SKM-1 (cell line): Measurements from ENCODE around the gene RIPK4.

ENCODE experiments used
- DNase-seq: peaks from one replicate; lab custom pipeline; 2025; ENCODE audit not compliant: unreplicated experiment; lab: John Stamatoyannopoulos, UW

Gene RIPK4

GRCh38 chr21:41755258-41755933 is 11.5 kb downstream of the RIPK4 start:
- DNase-seq: no peak

- DNase-seq: no peak
These were observed 12.4 kb downstream of the RIPK4 start for GRCh38 chr21:41754479-41754891.

DNA sequence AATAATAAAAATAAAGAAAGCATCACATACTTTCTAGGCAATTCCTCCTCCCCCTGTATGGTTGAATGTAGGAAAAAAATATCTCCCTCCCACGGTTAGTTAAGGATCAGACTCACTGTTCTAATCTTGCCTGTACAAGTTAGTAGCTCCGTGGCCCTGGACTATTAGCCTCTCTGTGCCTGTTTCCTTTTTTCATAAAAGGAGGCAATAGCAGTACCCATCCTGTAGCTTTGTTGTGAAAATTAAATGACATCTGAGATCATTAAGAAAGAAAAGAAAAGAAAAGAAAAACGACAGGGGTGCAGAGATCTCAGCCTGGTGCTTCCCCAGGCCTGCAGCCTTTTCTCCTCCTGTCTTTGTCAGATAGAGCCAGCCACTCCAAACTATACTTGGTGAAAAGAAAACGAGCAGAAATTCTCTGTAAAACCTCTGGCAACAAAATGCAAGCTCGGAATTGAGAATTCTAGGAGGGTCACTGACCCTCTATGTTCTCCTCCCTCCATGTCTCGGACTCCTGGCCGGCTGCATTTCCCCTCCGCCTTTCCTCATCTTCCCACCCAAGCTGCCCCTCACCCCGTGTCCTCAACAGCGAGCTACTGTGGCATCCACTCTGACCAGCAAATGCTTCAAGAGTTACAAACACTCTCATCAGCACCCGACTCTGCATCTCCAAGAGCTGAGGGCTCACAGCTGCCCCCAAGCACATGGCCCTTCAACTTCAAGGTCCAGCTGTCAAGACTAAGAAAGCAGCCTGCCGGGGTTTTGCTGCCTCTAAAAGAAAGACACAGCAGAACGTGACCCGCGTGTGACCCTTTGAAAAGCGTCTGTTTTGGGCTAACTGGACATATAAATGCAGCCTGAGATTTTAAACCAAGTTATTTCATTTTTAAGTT is 13.6 kb downstream of the RIPK4 start:
- no peak for DNase-seq

DNA sequence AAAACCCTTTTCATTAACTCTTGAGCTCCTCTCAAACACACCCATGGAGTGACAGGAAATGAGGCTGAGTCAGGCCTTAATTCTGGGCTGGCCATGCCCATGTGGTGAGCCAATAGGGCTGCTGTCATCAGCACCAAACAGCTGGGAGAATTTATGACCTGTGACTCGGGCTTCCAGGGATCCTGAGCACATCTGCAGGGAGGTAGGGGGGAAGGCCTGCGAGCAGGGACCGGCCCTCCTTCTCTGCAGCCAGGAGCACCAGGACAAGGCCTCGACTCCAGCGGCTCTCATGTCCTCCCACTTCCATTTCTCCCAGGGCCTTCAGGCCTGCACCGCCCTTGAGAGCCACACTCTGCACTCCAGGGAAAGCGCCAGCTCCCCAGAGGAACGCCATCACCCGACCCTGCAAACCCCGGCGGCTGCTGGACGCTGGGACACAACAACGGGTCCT is 14.6 kb downstream of the RIPK4 start:
- no peak for DNase-seq

DNA sequence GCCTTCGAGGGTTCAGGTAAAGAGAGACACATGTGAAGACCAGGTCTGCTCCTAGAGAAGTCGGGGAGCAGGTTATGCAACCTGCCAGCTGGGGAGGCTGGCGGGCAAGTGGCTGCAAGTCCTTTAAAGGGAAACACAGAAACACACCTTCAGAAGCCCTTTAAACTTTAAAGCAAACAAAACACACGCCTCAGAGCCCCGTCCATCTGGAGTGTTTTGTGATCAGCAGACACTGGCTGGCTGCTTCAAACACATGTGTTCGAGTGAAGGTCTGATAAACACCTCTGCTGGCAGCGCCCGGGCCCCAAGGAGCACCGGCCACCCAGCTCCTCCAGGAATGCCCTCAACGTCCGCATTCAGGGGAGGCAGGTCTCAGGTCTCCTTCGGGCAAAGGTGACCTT is 15.2 kb downstream of the RIPK4 start:
- no peak for DNase-seq

DNA sequence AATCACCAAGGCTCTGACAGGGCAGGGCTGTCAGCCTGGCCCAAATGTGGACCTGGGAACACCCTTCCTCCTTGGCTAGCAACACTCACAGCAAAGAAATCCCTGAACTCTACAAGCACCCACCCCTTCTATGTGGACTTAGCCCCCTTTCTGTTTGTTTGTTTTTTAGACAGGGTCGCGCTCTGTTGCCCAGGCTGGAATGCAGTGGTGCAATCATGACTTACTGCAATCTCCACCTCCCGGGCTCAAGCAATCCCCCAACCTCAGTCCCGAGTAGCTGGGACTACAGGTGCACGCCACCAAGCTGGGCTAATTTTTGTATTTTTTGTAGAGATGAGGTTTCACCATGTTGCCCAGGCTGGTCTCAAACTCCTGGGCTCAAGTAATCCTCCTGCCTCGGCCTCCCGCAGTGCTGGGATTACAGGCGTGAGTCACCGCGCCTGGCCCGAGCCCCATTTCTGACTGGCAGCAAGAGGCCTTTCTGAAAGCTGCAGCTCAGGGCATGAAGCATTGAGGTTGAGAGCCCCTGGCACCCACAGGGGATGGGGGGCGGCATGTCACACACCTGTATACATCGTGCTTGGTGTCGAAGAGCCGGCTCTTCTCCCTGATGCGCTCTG is 16.2 kb downstream of the RIPK4 start:
- no peak for DNase-seq

GRCh38 chr21:41750051-41750450 is 16.8 kb downstream of the RIPK4 start:
- no peak for DNase-seq

- no peak for DNase-seq
These were observed 17.6 kb downstream of the RIPK4 start for GRCh38 chr21:41749286-41749685.

DNA sequence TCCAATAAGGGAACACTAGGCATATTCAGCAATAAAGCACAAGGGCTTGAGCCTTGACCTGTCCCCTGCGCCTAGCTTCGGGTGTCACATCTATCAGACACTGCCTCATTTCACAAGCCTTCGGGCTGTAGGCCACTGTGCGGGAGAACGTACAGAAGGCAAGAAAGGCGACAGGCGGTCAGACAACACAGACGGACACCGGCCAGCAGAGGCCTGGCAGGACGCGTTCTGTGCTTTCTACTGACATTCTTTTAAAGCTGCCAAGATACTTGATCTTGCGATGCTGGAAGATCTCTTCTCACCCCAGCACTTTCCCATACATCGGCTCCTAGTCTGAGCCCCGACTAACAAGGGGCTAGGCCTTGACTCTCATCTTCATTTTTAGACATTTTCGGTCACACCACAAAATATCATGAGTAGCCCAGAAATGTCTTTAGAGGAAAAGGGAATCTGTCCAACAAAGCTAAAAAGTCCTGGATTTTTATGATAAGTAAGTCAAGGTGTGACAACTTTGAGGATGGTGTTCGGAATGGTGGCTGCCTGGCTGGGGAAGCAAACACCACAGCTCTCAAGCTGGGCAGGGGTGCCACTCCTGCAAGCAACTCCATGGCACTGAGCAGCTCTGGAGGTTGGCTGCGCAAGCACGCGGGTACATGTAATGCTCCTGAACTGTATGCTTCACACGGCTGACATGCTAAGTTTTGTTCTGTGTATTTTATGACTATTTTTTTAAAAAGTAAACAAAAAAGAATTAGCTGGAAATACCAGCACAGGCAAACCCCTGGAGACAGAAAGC is 18.7 kb downstream of the RIPK4 start:
- no peak for DNase-seq

DNA sequence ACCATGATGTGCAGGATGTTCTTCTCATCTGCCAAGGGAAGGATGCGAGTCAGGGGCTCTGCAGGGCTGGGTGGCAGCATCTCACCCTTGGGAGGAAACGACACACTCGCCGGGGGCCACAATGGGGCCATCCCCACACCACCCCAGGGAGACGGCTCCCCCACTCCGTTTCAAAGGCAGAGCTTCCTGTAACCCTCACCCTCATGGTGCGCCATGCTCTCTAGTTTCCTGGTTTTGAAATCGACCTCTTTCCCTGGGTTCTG is 20.2 kb downstream of the RIPK4 start:
- no peak for DNase-seq

DNA sequence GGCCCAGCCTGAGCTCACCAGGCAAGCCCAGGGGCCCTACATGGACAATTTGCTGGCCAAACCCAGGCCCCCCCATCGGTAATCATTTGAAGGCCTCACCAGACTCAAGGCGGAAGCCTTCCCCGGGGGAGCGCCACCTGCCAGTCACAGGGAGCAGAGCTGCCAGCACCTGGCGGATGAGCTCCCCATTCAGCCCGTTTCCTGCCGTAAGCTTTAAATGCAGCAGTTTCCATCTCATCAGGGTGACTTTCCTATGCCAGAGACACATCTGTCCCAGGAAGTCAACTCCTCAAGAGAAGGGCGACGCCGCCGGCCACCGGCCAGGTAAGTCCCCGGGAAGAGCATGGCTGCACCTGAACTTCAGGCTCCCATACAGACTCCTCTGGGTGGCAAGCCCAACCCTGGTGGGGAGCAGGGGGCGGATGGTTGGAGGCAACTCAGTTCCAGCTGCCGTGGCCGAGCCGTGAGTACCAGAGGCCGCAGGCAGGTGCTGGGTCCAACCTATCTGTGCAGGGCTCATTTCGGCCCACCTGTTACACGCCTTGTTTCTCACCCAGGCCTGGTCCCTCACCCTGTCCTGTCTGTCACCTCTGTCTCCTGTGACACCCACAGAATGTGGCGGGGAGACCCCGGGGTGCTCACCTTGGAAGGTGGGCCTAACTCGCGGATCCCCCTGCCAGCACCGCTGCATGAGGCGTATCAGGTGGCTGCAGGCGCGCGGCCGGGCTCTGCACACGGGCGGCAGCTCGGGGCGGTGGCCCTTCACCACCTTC is 20.7 kb downstream of the RIPK4 start:
- no peak for DNase-seq

DNA sequence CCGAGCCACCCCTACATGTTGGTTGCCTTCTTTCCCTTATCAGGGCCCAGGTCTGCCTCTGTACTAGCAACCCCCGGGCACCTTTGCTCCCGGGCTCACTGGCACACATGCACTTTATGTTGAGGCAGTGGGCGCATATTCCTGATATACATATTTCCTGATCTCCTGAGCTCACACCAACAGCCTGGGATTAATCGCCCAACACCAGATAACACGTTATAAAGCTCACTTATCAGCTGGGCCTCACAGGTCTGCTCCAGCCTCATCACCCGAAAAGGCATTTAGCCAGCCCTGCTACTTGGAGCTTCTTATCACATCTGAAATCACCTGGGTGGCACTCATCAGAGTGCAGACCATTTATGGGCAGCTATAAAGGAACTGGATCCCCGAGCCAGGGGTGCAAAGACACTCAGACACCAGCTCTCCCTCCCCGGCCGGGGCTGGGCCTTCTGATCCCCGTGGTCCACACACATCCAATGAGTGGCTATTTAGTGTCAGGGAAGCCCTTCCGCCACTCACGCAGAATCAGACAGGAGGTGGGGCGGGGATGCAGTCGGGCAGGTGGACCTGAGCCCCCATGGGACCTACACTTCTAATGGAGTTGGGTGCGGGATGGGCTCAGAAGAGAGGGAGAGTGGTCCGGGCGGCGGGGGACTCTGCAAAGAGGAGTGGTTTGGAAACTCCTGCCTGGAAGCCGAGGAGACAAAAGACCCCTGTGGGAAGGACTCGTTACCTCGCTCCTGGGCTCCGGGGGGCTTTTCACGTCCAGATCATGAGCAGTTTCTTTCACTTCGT is 21.6 kb downstream of the RIPK4 start:
- DNase-seq: no peak

DNA sequence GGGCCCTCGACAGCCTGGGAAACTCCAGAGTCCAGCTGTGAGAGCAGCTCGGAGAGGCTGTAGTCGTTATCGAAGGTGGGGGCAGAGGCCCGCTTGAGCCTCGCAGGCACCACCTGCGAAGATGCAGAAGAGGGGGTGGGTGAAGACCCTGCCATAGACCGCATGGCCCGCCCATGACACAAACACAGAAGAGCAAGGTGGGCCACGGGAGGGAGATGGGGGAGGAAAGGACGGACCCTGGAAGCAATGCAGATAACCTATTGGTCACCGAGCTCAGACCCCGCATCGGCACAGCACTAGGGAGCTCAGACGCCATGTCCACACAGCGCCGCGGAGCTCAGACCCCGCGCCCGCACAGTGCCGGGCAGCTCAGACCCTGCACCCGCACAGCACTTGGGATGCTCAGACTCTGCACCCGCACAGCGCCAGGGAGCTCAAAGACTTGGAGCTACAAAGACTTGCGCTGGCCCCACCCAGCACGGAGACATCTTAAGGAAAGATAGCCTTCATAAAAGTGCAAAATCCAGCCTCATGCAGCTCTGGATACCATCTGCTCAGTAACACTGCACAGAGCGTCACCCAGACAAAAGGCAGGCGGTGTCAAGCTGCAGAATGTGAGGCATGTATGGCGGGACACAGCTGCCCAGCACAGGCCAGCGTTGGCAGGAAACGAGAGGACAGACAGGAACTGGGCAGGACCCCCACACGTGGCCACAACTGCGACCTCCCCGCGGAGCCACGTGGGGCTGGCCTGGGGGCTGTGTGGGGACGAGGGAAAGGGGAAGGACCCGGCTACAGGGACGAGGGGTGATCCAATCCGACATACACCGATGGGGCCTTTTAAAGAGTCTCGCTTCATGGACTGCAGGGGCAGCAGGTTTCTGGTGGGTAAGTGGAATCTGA is 22.6 kb downstream of the RIPK4 start:
- DNase-seq: no peak

DNA sequence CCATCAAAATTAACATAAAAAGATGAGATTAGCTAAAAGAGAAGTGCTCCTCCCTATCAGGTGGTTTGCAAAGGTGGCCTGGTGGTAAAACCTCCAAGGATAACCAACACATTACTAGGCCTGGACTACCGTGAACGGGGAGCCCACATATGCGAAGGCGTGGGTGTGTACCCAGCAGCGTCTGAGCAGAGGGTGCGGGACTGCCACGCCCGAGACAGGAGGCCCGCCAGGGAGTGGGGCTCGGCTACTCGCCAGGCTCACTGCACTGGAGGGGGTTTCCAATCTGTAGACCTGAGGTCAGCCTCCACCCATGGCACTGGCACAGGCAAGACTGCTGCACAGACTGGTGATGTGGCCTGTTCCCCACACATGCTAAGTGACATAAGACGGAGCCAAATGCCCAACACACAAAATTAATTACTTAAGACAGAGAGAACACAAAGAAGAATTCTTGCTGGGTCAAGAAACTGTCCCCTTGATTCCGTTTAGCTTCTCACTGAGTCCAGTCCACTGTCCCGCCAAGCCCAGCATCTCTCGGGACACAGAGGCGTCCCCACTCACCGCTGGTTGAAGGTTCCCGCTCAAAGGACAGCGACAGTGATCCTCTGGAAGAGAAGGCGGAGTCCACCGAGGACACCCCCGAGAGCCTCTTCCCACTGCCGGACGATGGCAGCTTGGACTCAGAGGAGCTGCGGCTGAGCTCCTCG is 23.4 kb downstream of the RIPK4 start:
- DNase-seq: no peak

GRCh38 chr21:41742073-41742875 is 24.6 kb downstream of the RIPK4 start:
- no peak for DNase-seq

DNA sequence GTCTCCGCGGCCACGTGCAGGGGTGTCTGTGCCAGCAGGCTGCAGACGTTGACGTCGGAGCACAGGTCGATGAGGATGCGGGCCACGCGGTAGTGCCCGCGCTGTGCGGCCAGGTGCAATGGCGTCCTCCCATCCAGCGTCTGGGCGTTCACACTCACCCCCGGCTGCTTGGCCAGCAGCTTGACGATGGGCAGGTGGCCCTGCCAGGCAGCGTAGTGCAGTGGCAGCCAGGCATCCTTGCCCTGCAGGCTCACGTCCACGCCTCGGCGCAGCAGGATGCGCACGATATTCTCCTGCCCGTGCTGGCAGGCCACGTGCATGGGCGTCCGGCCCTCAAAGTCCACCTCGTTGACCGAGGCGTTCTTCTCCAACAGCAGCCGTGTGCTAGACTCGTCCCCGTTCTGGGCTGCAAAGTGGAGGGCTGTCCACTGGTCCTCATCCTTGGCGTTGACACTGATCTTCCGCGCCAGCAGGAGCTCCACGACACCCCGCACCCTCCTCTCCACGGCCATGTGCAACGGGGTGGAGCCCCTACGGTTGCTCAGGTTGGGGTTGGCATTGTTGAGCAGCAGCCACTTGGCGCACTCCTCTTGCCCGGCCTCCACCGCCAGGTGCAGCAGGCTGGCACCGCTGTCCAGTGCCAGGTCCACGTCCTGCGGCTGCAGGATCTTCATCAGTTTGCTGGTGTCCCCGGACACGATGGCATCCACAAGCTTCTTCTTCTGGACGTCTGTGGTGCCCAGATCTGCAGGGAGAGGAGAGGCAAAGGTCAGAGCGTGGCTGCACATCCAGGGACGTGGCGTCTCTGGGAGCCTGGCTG is 25.4 kb downstream of the RIPK4 start:
- no peak for DNase-seq
